ENCODE results near the gene ADCY3.

DNA sequence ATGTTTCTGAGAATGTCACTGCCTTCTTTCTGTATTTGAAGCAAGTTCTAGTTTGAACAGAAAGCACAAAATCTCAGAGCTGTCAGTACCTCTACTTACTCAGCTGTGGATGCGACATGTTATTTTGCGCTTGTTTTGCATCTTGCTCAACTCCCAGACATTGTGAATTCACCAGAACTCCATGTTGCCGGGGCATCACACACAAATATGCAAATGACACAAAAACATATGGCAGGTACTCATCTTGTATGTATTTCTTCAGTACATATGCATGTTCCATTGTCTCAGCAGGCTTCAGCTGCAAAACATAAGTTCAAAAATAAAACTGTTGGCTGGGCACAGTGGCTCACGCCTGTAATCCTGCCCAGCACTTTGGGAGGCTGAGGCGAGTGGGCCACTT, 30.8 kb downstream of the ADCY3 start:
- TF ChIP-seq EZH2 (IDR thresholded peaks at IDR 0.05; ENCODE audit: borderline replicate concordance, low read length), result no peak
- TF ChIP-seq, protein P1, sequence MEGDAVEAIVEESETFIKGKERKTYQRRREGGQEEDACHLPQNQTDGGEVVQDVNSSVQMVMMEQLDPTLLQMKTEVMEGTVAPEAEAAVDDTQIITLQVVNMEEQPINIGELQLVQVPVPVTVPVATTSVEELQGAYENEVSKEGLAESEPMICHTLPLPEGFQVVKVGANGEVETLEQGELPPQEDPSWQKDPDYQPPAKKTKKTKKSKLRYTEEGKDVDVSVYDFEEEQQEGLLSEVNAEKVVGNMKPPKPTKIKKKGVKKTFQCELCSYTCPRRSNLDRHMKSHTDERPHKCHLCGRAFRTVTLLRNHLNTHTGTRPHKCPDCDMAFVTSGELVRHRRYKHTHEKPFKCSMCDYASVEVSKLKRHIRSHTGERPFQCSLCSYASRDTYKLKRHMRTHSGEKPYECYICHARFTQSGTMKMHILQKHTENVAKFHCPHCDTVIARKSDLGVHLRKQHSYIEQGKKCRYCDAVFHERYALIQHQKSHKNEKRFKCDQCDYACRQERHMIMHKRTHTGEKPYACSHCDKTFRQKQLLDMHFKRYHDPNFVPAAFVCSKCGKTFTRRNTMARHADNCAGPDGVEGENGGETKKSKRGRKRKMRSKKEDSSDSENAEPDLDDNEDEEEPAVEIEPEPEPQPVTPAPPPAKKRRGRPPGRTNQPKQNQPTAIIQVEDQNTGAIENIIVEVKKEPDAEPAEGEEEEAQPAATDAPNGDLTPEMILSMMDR (conservative IDR thresholded peaks at IDR 0.05 in 1 of 2, IDR thresholded peaks at IDR 0.05 in 1 of 2; ENCODE audit: extremely low read depth in 1 of 2, insufficient read depth in 1 of 2, low read depth in 1 of 2, low read length in 2 of 2), result no peak
